HCT116 (cell line): ENCODE measurements around the gene TAPBPL. TPM values are rescaled to one million over a fixed set of nuclear protein-coding genes. Genes with fewer than 3 reads are reported as not detected.

ENCODE experiments used
- ATAC-seq: fragments of 200-7000 bp; cut with Tn5 transposase; 2 replicates; pipeline ENCODE4 v1.9.1; 2020; ENCODE audit warnings: mild to moderate bottlenecking, moderate library complexity
- BruUV-seq: library from RNA; stranded (reverse); fragments of 400-500 nt; replicated peaks from 2 replicates; lab custom pipeline; 2021; lab: Mats Ljungman, UMichigan
- CTCF ChIA-PET: fragments of 300-600 bp; sonication (Branson Sonifier 250); formaldehyde crosslinking; loops from one replicate; lab custom pipeline; 2021; ENCODE audit warnings: antibody characterized with exemption; lab: Charles Lee
- POLR2A ChIA-PET: fragments of 300-600, 350-600 bp; sonication (Branson Sonifier 250); formaldehyde crosslinking; loops from one replicate; lab custom pipeline; 2021; ENCODE audit warnings: antibody characterized with exemption; lab: Charles Lee
- RAD21 ChIA-PET, 2 experiments: fragments of 300-600 bp; sonication (Branson Sonifier 250); formaldehyde crosslinking; loops; one replicate each; lab custom pipeline; 2023; ENCODE audit warnings: low total read pairs in 2 of 2; ENCODE audit not compliant: uncharacterized antibody in 2 of 2, unreplicated experiment in 2 of 2, low non-redundant PET in 1 of 2; lab: Charles Lee
- DNase-seq: peaks from one replicate; pipeline ENCODE4 v3.0.0-alpha.2; 2010; ENCODE audit warnings: low read depth, low spot score
- H2AFZ ChIP-seq: fragments of 200-600 bp; shearing (Covaris generic), sonication (generic); 2 replicates; pipeline ENCODE4 v1.6.1; 2017; ENCODE audit warnings: low read depth, mixed run types, mixed read lengths, antibody characterized with exemption, low read length; ENCODE audit not compliant: poor library complexity, severe bottlenecking
- H3K27ac ChIP-seq: 2 replicates; pipeline ENCODE4 v1.5.1; 2012; ENCODE audit warnings: low read depth, low read length
- H3K27me3 ChIP-seq: fragments of 200-600 bp; sonication (generic); 2 replicates; pipeline ENCODE4 v1.6.1; 2016; ENCODE audit warnings: mixed run types, low read length, mixed read lengths; ENCODE audit not compliant: insufficient read depth
- H3K36me3 ChIP-seq, 2 experiments: fragments of 200-500 bp in 1 of 2; fragments of 200-600 bp in 1 of 2; sonication (Bioruptor generic) in 1 of 2; sonication (generic) in 1 of 2; 2 replicates each; pipeline versions ENCODE4 v1.5.1 to v1.6.1; 2014 to 2016; ENCODE audit warnings: low read length in 2 of 2, inconsistent platforms in 1 of 2, mixed read lengths in 1 of 2, mixed run types in 1 of 2; ENCODE audit not compliant: insufficient read depth in 2 of 2, control insufficient read depth in 1 of 2
- H3K4me1 ChIP-seq, 2 experiments: fragments of 200-600 bp in 1 of 2; sonication (generic) in 1 of 2; 2 replicates each; pipeline versions ENCODE4 v1.5.1 to v1.6.1; 2012 to 2017; ENCODE audit warnings: low read length in 2 of 2, inconsistent platforms in 1 of 2, mild to moderate bottlenecking in 1 of 2, mixed read lengths in 1 of 2, mixed run types in 1 of 2, moderate library complexity in 1 of 2; ENCODE audit not compliant: insufficient read depth in 2 of 2, control insufficient read depth in 1 of 2
- H3K4me2 ChIP-seq: fragments of 200-600 bp; sonication (generic); 2 replicates; pipeline ENCODE4 v1.6.1; 2017; ENCODE audit warnings: mixed run types, low read length, mixed read lengths
- H3K4me3 ChIP-seq, 2 experiments: fragments of 200-600 bp in 1 of 2; sonication (generic) in 1 of 2; replicated peaks in 1 of 2; 2 replicates each; pipeline ENCODE4 v1.5.1; 2011 to 2016; ENCODE audit warnings: low read length in 2 of 2, control low read depth in 1 of 2, low read depth in 1 of 2, mild to moderate bottlenecking in 1 of 2, mixed read lengths in 1 of 2, mixed run types in 1 of 2
- H3K79me2 ChIP-seq: fragments of 200-600 bp; sonication (generic); 2 replicates; pipeline ENCODE4 v1.6.1; 2017; ENCODE audit warnings: mild to moderate bottlenecking, mixed run types, low read length, moderate library complexity, mixed read lengths; ENCODE audit not compliant: insufficient read depth
- H3K9ac ChIP-seq: fragments of 200-600 bp; sonication (generic); 2 replicates; pipeline ENCODE4 v1.6.1; 2016; ENCODE audit warnings: low read length, mixed read lengths
- H3K9me2 ChIP-seq: fragments of 200-600 bp; sonication (generic), shearing (Covaris generic); 2 replicates; pipeline ENCODE4 v1.6.1; 2017; ENCODE audit warnings: mixed run types, mild to moderate bottlenecking, moderate library complexity; ENCODE audit not compliant: insufficient read depth
- H3K9me3 ChIP-seq, 2 experiments: fragments of 200-500 bp in 1 of 2; fragments of 200-600 bp in 1 of 2; sonication (Bioruptor generic) in 1 of 2; sonication (generic) in 1 of 2; 2 replicates each; pipeline ENCODE4 v1.6.1; 2014 to 2017; ENCODE audit warnings: low read length in 2 of 2, mixed read lengths in 2 of 2, inconsistent platforms in 1 of 2, low read depth in 1 of 2, mild to moderate bottlenecking in 1 of 2, mixed run types in 1 of 2, moderate library complexity in 1 of 2; ENCODE audit not compliant: control insufficient read depth in 1 of 2, insufficient read depth in 1 of 2
- H4K20me1 ChIP-seq: fragments of 200-600 bp; sonication (generic), shearing (Covaris generic); 2 replicates; pipeline ENCODE4 v1.6.1; 2017; ENCODE audit warnings: mixed run types, mild to moderate bottlenecking, moderate library complexity; ENCODE audit not compliant: insufficient read depth
- CBX3 ChIP-seq: IDR thresholded peaks from 2 replicates; pipeline ENCODE4 v1.6.1; 2012; ENCODE audit warnings: low read depth
- CEBPB ChIP-seq: IDR thresholded peaks from 2 replicates; pipeline ENCODE4 v1.6.1; 2012; ENCODE audit warnings: low read depth
- EGR1 ChIP-seq: IDR thresholded peaks from 2 replicates; pipeline ENCODE4 v1.6.1; 2012; ENCODE audit warnings: low read depth
- EZH2 ChIP-seq: fragments of 200-600 bp; sonication (generic); IDR thresholded peaks from 2 replicates; pipeline ENCODE4 v1.6.1; 2017; ENCODE audit warnings: antibody characterized with exemption, mixed run types
- FOSL1 ChIP-seq: IDR thresholded peaks from 2 replicates; pipeline ENCODE4 v1.6.1; 2012; ENCODE audit warnings: low read depth
- JUND ChIP-seq: IDR thresholded peaks from 2 replicates; pipeline ENCODE4 v1.6.1; 2012
- SIN3A ChIP-seq: IDR thresholded peaks from 2 replicates; pipeline ENCODE4 v1.6.1; 2012; ENCODE audit warnings: low read depth
- SRF ChIP-seq: IDR thresholded peaks from 2 replicates; pipeline ENCODE4 v1.6.1; 2012; ENCODE audit warnings: low read depth
- TCF7L2 ChIP-seq: IDR thresholded peaks from 2 replicates; pipeline ENCODE4 v1.7.0; 2011; ENCODE audit warnings: borderline replicate concordance, inconsistent platforms; ENCODE audit not compliant: insufficient read depth, insufficient read length; ENCODE audit errors: extremely low read depth
- YY1 ChIP-seq: IDR thresholded peaks from 2 replicates; pipeline ENCODE4 v1.6.1; 2011; ENCODE audit warnings: low read length, low read depth, moderate library complexity, mild to moderate bottlenecking; ENCODE audit not compliant: insufficient replicate concordance; ENCODE audit errors: extremely low read depth
- ZNF274 ChIP-seq: fragments of 200-500 bp; sonication (Bioruptor generic); IDR thresholded peaks from 2 replicates; pipeline ENCODE4 v1.6.1; 2014; ENCODE audit warnings: mild to moderate bottlenecking, low read depth, low read length, inconsistent platforms
- intact Hi-C: fragments of 100-400 bp; cut with micrococcal nuclease; formaldehyde crosslinking; loops from 2 replicates; pipeline ENCODE4 v1.10.0; 2022
- total RNA-seq: library from RNA; stranded (reverse); gene quantifications from one replicate; pipeline ENCODE4 v1.2.1, GENCODE V29; 2021; ENCODE audit not compliant: unreplicated experiment
- TF ChIP-seq, protein P1 (sequence below): IDR thresholded peaks from 2 replicates; pipeline ENCODE4 v1.6.1; 2012; ENCODE audit warnings: low read depth
- TF ChIP-seq, protein P2 (sequence below), 3 experiments: fragments of 200-600 bp in 1 of 3; sonication (generic) in 1 of 3; IDR thresholded peaks in 2 of 3; conservative IDR thresholded peaks in 1 of 3; 2 replicates each; pipeline ENCODE4 v1.5.1; 2012 to 2017; ENCODE audit warnings: low read depth in 2 of 3, low read length in 2 of 3, antibody characterized with exemption in 1 of 3, borderline replicate concordance in 1 of 3, control low read depth in 1 of 3, mild to moderate bottlenecking in 1 of 3, mixed read lengths in 1 of 3, mixed run types in 1 of 3, moderate library complexity in 1 of 3; ENCODE audit not compliant: insufficient read depth in 1 of 3
- TF ChIP-seq, protein P3 (sequence below): IDR thresholded peaks from 2 replicates; pipeline ENCODE4 v1.6.1; 2011; ENCODE audit warnings: mild to moderate bottlenecking, low read length, moderate library complexity; ENCODE audit not compliant: insufficient replicate concordance; ENCODE audit errors: extremely low read depth
- TF ChIP-seq, protein P4 (sequence below): IDR thresholded peaks from 2 replicates; pipeline ENCODE4 v1.6.1; 2012

Gene TAPBPL
- total RNA-seq, 1 experiment from 2014 or later: 0.54 TPM

DNA sequence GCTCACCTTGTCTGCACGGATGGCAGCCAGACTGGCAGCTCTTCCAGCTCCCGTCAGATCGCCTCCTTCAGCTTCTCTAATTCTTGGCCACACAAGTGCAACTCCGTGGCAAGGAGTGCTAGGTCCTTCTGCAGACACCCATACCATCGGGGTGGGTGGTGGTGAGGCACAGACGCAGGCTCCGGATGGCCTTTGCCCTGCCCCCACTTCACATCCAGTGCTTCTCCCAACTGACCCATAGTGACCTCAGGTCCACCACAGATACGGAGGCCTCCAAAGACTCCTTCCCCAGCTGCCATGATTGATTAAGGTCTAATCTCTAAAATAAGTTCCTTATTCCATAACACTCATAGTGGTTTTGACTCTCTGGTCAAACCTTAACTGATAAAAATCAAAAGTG, 27.0 kb upstream of the TAPBPL start (continued):
- TF ChIP-seq TCF7L2: no peak
- no peak for TF ChIP-seq EZH2

DNA sequence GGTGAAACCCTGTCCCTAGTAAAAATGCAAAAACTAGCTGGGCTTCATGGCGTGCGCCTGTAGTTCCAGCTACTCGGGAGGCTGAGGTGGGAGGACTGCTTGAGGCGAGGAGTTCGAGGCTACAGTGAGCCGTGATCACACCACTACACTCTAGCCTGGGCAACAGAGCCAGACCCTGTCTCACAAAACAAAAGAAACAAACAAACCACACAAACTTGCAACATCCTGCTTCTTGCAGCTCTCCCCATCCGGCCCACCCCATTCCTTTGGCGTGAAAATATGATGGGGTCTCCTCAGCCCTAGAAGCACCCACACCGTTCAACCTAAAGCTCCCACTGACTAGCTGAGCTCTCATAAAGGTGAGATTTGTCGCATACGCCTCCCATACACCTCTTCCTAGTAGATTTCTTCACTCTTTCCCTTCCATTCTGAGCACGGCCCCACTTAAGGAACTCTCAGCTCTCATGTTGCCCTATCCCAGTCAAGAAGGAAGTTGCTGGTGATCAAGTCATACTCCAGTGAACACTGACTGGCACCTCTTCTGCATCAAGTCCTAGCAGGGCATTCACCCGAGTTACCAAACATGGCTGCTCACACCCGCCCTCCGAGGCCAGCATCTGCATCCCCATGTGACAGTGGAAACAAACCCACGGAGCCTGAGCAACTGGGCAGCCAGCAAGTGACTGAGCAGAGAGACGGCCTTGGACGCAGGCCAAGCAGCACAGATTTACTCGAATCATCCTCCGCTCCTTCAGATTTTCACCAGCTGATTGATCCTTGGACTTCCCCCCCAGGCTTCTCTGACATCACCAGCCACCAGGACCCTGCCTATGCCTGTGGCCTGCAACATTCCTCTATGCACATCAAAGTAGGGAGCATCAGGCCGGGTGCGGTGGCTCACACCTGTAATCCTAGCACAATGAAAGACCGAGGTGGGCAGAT, 26.0 kb upstream of the TAPBPL start:
- no peaks in the 10 kb centered on the region for H3K9me3 ChIP-seq
- ATAC-seq (no peak), DNase-seq (no peak)
- H3K79me2 ChIP-seq: no peaks in the 10 kb centered on the region
- H3K9me2 ChIP-seq: no peaks in the 10 kb centered on the region
- H3K9ac ChIP-seq: no peak overlapping the region
- ChIA-PET POLR2A (interaction anchor here (1.3 kb wide), 1 partner anchor 108 kb away, joined by 4 read pairs; the partner anchor contains the start of gene GAPDH), CTCF (interaction anchor here (2.4 to 5.3 kb wide), 2 partner anchors 39 to 112 kb away, joined by 13 to 46 read pairs; no protein-coding TSS in a partner anchor), RAD21 (interaction anchor here in 1 of 2 experiments (0.6 to 0.7 kb wide), 2 partner anchors 39 to 239 kb away, joined by 3 read pairs; no protein-coding TSS in a partner anchor)
- BruUV-seq: no TSS peak
- H3K4me2 ChIP-seq: no peak overlapping the region
- H3K4me1 ChIP-seq: peaks cover 12 to 34% of the 10 kb centered on the region in 2 experiments
- no peak overlapping the region for H3K27ac ChIP-seq
- no peak overlapping the region for H3K4me3 ChIP-seq
- H4K20me1 ChIP-seq: no peaks in the 10 kb centered on the region
- H2AFZ ChIP-seq: no peak overlapping the region
- no peaks in the 10 kb centered on the region for H3K27me3 ChIP-seq
- intact Hi-C loops: no loop called here
- H3K36me3 ChIP-seq: no peaks in the 10 kb centered on the region
- TF ChIP-seq, protein P1, sequence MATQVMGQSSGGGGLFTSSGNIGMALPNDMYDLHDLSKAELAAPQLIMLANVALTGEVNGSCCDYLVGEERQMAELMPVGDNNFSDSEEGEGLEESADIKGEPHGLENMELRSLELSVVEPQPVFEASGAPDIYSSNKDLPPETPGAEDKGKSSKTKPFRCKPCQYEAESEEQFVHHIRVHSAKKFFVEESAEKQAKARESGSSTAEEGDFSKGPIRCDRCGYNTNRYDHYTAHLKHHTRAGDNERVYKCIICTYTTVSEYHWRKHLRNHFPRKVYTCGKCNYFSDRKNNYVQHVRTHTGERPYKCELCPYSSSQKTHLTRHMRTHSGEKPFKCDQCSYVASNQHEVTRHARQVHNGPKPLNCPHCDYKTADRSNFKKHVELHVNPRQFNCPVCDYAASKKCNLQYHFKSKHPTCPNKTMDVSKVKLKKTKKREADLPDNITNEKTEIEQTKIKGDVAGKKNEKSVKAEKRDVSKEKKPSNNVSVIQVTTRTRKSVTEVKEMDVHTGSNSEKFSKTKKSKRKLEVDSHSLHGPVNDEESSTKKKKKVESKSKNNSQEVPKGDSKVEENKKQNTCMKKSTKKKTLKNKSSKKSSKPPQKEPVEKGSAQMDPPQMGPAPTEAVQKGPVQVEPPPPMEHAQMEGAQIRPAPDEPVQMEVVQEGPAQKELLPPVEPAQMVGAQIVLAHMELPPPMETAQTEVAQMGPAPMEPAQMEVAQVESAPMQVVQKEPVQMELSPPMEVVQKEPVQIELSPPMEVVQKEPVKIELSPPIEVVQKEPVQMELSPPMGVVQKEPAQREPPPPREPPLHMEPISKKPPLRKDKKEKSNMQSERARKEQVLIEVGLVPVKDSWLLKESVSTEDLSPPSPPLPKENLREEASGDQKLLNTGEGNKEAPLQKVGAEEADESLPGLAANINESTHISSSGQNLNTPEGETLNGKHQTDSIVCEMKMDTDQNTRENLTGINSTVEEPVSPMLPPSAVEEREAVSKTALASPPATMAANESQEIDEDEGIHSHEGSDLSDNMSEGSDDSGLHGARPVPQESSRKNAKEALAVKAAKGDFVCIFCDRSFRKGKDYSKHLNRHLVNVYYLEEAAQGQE: no peak
- TF ChIP-seq YY1: no peak
- no peak for TF ChIP-seq ZNF274
- TF ChIP-seq, protein P2, sequence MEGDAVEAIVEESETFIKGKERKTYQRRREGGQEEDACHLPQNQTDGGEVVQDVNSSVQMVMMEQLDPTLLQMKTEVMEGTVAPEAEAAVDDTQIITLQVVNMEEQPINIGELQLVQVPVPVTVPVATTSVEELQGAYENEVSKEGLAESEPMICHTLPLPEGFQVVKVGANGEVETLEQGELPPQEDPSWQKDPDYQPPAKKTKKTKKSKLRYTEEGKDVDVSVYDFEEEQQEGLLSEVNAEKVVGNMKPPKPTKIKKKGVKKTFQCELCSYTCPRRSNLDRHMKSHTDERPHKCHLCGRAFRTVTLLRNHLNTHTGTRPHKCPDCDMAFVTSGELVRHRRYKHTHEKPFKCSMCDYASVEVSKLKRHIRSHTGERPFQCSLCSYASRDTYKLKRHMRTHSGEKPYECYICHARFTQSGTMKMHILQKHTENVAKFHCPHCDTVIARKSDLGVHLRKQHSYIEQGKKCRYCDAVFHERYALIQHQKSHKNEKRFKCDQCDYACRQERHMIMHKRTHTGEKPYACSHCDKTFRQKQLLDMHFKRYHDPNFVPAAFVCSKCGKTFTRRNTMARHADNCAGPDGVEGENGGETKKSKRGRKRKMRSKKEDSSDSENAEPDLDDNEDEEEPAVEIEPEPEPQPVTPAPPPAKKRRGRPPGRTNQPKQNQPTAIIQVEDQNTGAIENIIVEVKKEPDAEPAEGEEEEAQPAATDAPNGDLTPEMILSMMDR (IDR thresholded peaks at IDR 0.05 in 2 of 3, conservative IDR thresholded peaks at IDR 0.05 in 1 of 3; ENCODE audit: borderline replicate concordance in 1 of 3, insufficient read depth in 1 of 3, low read depth in 2 of 3, low read length in 2 of 3): no peak
- TF ChIP-seq EZH2: no peak
- TF ChIP-seq CBX3: no peak
- TF ChIP-seq, protein P3, sequence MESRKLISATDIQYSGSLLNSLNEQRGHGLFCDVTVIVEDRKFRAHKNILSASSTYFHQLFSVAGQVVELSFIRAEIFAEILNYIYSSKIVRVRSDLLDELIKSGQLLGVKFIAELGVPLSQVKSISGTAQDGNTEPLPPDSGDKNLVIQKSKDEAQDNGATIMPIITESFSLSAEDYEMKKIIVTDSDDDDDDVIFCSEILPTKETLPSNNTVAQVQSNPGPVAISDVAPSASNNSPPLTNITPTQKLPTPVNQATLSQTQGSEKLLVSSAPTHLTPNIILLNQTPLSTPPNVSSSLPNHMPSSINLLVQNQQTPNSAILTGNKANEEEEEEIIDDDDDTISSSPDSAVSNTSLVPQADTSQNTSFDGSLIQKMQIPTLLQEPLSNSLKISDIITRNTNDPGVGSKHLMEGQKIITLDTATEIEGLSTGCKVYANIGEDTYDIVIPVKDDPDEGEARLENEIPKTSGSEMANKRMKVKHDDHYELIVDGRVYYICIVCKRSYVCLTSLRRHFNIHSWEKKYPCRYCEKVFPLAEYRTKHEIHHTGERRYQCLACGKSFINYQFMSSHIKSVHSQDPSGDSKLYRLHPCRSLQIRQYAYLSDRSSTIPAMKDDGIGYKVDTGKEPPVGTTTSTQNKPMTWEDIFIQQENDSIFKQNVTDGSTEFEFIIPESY: no peak
- TF ChIP-seq JUND: no peak
- no peak for TF ChIP-seq CEBPB
- TF ChIP-seq FOSL1: no peak
- TF ChIP-seq, protein P4, sequence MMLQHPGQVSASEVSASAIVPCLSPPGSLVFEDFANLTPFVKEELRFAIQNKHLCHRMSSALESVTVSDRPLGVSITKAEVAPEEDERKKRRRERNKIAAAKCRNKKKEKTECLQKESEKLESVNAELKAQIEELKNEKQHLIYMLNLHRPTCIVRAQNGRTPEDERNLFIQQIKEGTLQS: no peak
- TF ChIP-seq SRF: no peak
- TF ChIP-seq SIN3A: no peak
- no peak for TF ChIP-seq EGR1
